Midbrain (tissue), 1 donor: ENCODE data around the gene SPEN.
A peak's percentile ranks its signal among the peaks of the same experiment; 100 is the strongest.
"Not testable (repeated sequence)": the region's sequence is repeated elsewhere in the genome, so short reads cannot be mapped to it uniquely, and the experiment has no call there.

Experiments
- DNase-seq: peaks from one replicate; lab custom pipeline; 2025; lab: John Stamatoyannopoulos, UW

The SPEN gene

GRCh38 chr1:15900662-15901279 is 53.3 kb downstream of the SPEN start:
- DNase-seq = no peak

- no peak for DNase-seq
These were observed 55.4 kb downstream of the SPEN start for GRCh38 chr1:15902882-15903281.

GRCh38 chr1:15908597-15908996 is 61.1 kb downstream of the SPEN start:
- DNase-seq = no peak

- no peak for DNase-seq
These were observed 63.6 kb downstream of the SPEN start for GRCh38 chr1:15911141-15911540.

- no peak for DNase-seq
These were observed 64.4 kb downstream of the SPEN start for GRCh38 chr1:15911927-15912326.

- not testable (repeated sequence) for DNase-seq
These were observed 66.1 kb downstream of the SPEN start for GRCh38 chr1:15913607-15914006.

GRCh38 chr1:15915991-15916390 is 68.5 kb downstream of the SPEN start:
- no peak for DNase-seq

- DNase-seq = no peak
These were observed 68.9 kb downstream of the SPEN start for GRCh38 chr1:15916417-15916816.

- DNase-seq = no peak
These were observed 69.4 kb downstream of the SPEN start for GRCh38 chr1:15916916-15917315.

GRCh38 chr1:15918962-15919715 is 71.6 kb downstream of the SPEN start:
- no peak for DNase-seq

- no peak for DNase-seq
These were observed 75.7 kb downstream of the SPEN start for GRCh38 chr1:15923241-15923640.

GRCh38 chr1:15926448-15926847 is 78.9 kb downstream of the SPEN start:
- peak; percentile 7 for DNase-seq

GRCh38 chr1:15928971-15929965 is 81.8 kb downstream of the SPEN start:
- DNase-seq = no peak

- DNase-seq = no peak
These were observed 83.9 kb downstream of the SPEN start for GRCh38 chr1:15931401-15931800.

- DNase-seq = no peak
These were observed 84.4 kb downstream of the SPEN start for GRCh38 chr1:15931884-15932283.

- no peak for DNase-seq
These were observed 85.1 kb downstream of the SPEN start for GRCh38 chr1:15932612-15933011.

- DNase-seq = no peak
These were observed 86.2 kb downstream of the SPEN start for GRCh38 chr1:15933684-15934083.

- DNase-seq = no peak
These were observed 86.9 kb downstream of the SPEN start for GRCh38 chr1:15934211-15935055.

GRCh38 chr1:15935056-15935950 is 87.8 kb downstream of the SPEN start:
- DNase-seq = no peak

GRCh38 chr1:15936025-15936424 is 88.5 kb downstream of the SPEN start:
- no peak for DNase-seq

GRCh38 chr1:15937146-15937545 is 89.6 kb downstream of the SPEN start:
- DNase-seq = no peak
